ENCODE data around the gene PTGDR2.

GRCh38 chr11:60825790-60826189 lies 30.0 kb downstream of the PTGDR2 start:
- TF ChIP-seq CTCF (IDR thresholded peaks at IDR 0.05) (no peak), POLR2A (IDR thresholded peaks at IDR 0.05) (no peak)

Measured in thyroid gland (tissue), 4 donors.